DMS79 treated with DMSO at 0.1 percent for 48 hours (cell line): Measurements from ENCODE around the gene FRAS1.
"Not testable (repeated sequence)": the region's sequence is repeated elsewhere in the genome, so short reads cannot be mapped to it uniquely, and the experiment has no call there.

Experiments
- DNase-seq: peaks from one replicate; lab custom pipeline; 2025; lab: John Stamatoyannopoulos, UW

FRAS1 gene

GRCh38 chr4:78058591-78059523 lies 1.7 kb downstream of the FRAS1 start:
- peak; percentile 58 for DNase-seq

- peak; percentile 85 for DNase-seq
These were observed 2.4 kb downstream of the FRAS1 start for GRCh38 chr4:78059524-78059889.

GRCh38 chr4:78059938-78060337 lies 2.8 kb downstream of the FRAS1 start:
- DNase-seq = no peak

GRCh38 chr4:78061939-78062570 lies 4.9 kb downstream of the FRAS1 start:
- peak; percentile 38 for DNase-seq

- no peak for DNase-seq
These were observed 8.5 kb downstream of the FRAS1 start for GRCh38 chr4:78065508-78066192.

GRCh38 chr4:78068481-78068880 lies 11.4 kb downstream of the FRAS1 start:
- DNase-seq = no peak

- no peak for DNase-seq
These were observed 12.2 kb downstream of the FRAS1 start for GRCh38 chr4:78069319-78069718.

GRCh38 chr4:78069859-78070258 lies 12.7 kb downstream of the FRAS1 start:
- DNase-seq = no peak

GRCh38 chr4:78070731-78071282 lies 13.7 kb downstream of the FRAS1 start:
- no peak for DNase-seq

- no peak for DNase-seq
These were observed 17.6 kb downstream of the FRAS1 start for GRCh38 chr4:78074759-78075158.

GRCh38 chr4:78075986-78076385 lies 18.9 kb downstream of the FRAS1 start:
- DNase-seq = no peak

- DNase-seq = no peak
These were observed 21.0 kb downstream of the FRAS1 start for GRCh38 chr4:78078101-78078500.

- no peak for DNase-seq
These were observed 22.8 kb downstream of the FRAS1 start for GRCh38 chr4:78079726-78080430.

- DNase-seq = no peak
These were observed 24.4 kb downstream of the FRAS1 start for GRCh38 chr4:78081541-78081940.

GRCh38 chr4:78083035-78083434 lies 25.9 kb downstream of the FRAS1 start:
- DNase-seq = no peak

- no peak for DNase-seq
These were observed 34.4 kb downstream of the FRAS1 start for GRCh38 chr4:78091534-78091933.

- not testable (repeated sequence) for DNase-seq
These were observed 35.2 kb downstream of the FRAS1 start for GRCh38 chr4:78092350-78092749.

- DNase-seq = no peak
These were observed 35.7 kb downstream of the FRAS1 start for GRCh38 chr4:78092850-78093249.

GRCh38 chr4:78095081-78095480 lies 38.0 kb downstream of the FRAS1 start:
- DNase-seq = no peak

GRCh38 chr4:78099058-78099457 lies 41.9 kb downstream of the FRAS1 start:
- DNase-seq = no peak

- DNase-seq = no peak
These were observed 42.9 kb downstream of the FRAS1 start for GRCh38 chr4:78100060-78100459.

- no peak for DNase-seq
These were observed 62.6 kb downstream of the FRAS1 start for GRCh38 chr4:78119698-78120097.
